Heart right ventricle (tissue), 16 donors: Measurements from ENCODE around the gene VPS8. TPM values are rescaled to one million over a fixed set of nuclear protein-coding genes. Genes with fewer than 3 reads are reported as not detected.
A peak's percentile ranks its signal among the peaks of the same experiment; 100 is the strongest.

Experiments
- ATAC-seq, 8 donors: fragments of 200-7000 bp; cut with Tn5 transposase; one replicate each; pipeline ENCODE4 v1.9.1; 2020; ENCODE audit warnings: mild to moderate bottlenecking in 8 of 8, moderate library complexity in 8 of 8, moderate number of reproducible peaks in 1 of 8
- DNase-seq, 2 donors: peaks; one replicate each; pipeline ENCODE4 v3.0.0-alpha.2; 2020
- H3K27ac ChIP-seq, 10 donors: fragments of 200-600 bp; sonication (generic) in 2 of 10; one replicate each; pipeline versions ENCODE4 v1.5.0 to v1.8.0; 2020 to 2022; ENCODE audit warnings: mild to moderate bottlenecking in 3 of 10
- H3K27me3 ChIP-seq, 7 donors: fragments of 200-600 bp; one replicate each; pipeline ENCODE4 v1.8.0; 2021 to 2022; ENCODE audit warnings: mild to moderate bottlenecking in 2 of 7
- H3K36me3 ChIP-seq, 9 donors: fragments of 200-600 bp; sonication (generic) in 1 of 9; one replicate each; pipeline versions ENCODE4 v1.5.0 to v1.8.0; 2020 to 2022; ENCODE audit warnings: mild to moderate bottlenecking in 2 of 9
- H3K4me1 ChIP-seq, 9 donors: fragments of 200-600 bp; sonication (generic) in 1 of 9; one replicate each; pipeline versions ENCODE4 v1.5.0 to v1.8.0; 2020 to 2022; ENCODE audit warnings: mild to moderate bottlenecking in 4 of 9
- H3K4me3 ChIP-seq, 10 donors: fragments of 200-600 bp; sonication (generic) in 2 of 10; one replicate each; pipeline versions ENCODE4 v1.5.0 to v1.8.0; 2020 to 2022; ENCODE audit warnings: mild to moderate bottlenecking in 7 of 10, moderate library complexity in 2 of 10
- H3K9me3 ChIP-seq, 11 donors: fragments of 200-600 bp in 10 of 11; sonication (generic) in 2 of 11; one replicate each; pipeline versions ENCODE4 v1.5.0 to v1.8.0; 2013 to 2022; ENCODE audit warnings: mild to moderate bottlenecking in 2 of 11, control low read depth in 1 of 11, moderate library complexity in 1 of 11
- WGBS, 2 donors: extraction: QIAGEN DNeasy Blood & Tissue Kit; methylation state at CpG; one replicate each; pipeline ENCODE4 v1.1.7; 2013; ENCODE audit warnings: inconsistent platforms in 1 of 2; 5-methylcytosine and 5-hydroxymethylcytosine counted together
- intact Hi-C, 10 donors: fragments of 100-400 bp; cut with DNase I; formaldehyde crosslinking; loops; one replicate each; pipeline versions ENCODE4 v1.11.1 to v1.14.2; 2022
- polyA plus RNA-seq, 2 donors: library from polyadenylated mRNA; stranded (reverse); fragments of 200-250 nt; gene quantifications; one replicate each; pipeline ENCODE4 v1.2.3, GENCODE V29; 2013
- total RNA-seq, 10 donors: library from RNA; stranded (reverse); fragmentation: NEBNext Ultra II Directional in 3 of 10; extraction: Animal tissue kit (Norgen Biotek cat#: 25700) in 3 of 10; gene quantifications; one replicate each; pipeline versions ENCODE4 v1.2.1 to v1.2.4, GENCODE V29; 2021 to 2023
- TF ChIP-seq, protein P1 (sequence below), 9 donors: fragments of 200-600 bp; sonication (generic) in 2 of 9; IDR thresholded peaks; one replicate each; pipeline versions ENCODE4 v1.5.0 to v1.8.0; 2021 to 2022; ENCODE audit warnings: antibody characterized with exemption in 9 of 9, mild to moderate bottlenecking in 5 of 9, moderate library complexity in 1 of 9
- donor health status: Arrhythmogenic right ventricular cardiomyopathy.
- donor health status: ischemic (EF 13 %, LVEDD 7.1; RV severe dilation, severe dysfunction).
- donor health status: healthy with polysubstance abuse.
- donor health status: DM: no; HTN: yes; CAD: no.
- donor health status: DM: no; HTN: no; CAD: no.
- donor health status: ischemic (EF 25% LVEDD 6.9; RV normal size, moderate dysfunction).
- donor health status: ischemic (EF 25% LVEDD 5.7; RV mildly dilated, moderate dysfunction).
- donor health status: healthy.
- donor health status: DM: yes; HTN: yes; CAD: no.
- donor health status: Ischemic cardiomyopathy.
- donor health status: ischemic (EF 35%, LVEDD 5.7; RV mildly dilated, moderate dysfunction).
- donor health status: nonischemic (EF 11% LVEDD 7.7; RV severe dilation, severe dysfunction).
- donor health status: DM: yes; HTN: yes; CAD: no.
- donor health status: PGD.
- donor health status: ischemic (EF 29% LVEDD 5.4; RV normal size, mild dysfunction).
- donor health status: nonischemic (EF 23%, LVEDD 6.1; RV moderate dilation, normal function).

The VPS8 gene
- total and polyA plus RNA-seq, 12 donors = 11.1 to 123 (median 80.6) TPM

DNA sequence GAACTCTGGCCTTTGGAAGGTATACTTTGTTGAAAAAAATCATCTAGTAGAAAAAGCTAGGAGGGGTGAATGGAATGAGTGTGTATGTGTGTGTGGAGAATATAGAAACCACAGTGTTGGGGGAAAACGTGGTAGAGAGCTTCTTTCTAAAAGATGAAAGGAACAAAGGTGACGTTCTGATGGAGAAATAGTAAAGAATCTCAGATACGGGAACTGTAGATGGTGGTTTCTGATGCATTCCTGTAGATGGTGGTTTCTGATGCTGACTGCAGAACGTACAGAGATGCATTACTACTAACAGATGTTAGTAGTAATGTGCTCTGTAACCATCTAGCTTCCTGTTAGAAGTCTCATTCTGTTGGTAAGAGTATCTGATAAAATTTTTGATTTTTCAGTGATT, 60.2 kb downstream of the VPS8 start:
- intact Hi-C loops = loop anchor here in 2 of 10 donors (5.0 to 10.0 kb wide), 2 partner anchors 305 to 343 kb away; no protein-coding TSS in a partner anchor

GRCh38 chr3:184873141-184873540, 61.2 kb downstream of the VPS8 start:
- intact Hi-C loops = loop anchor here in 2 of 10 donors (5.0 to 10.0 kb wide), 2 partner anchors 304 to 342 kb away; no protein-coding TSS in a partner anchor
- TF ChIP-seq, protein P1, sequence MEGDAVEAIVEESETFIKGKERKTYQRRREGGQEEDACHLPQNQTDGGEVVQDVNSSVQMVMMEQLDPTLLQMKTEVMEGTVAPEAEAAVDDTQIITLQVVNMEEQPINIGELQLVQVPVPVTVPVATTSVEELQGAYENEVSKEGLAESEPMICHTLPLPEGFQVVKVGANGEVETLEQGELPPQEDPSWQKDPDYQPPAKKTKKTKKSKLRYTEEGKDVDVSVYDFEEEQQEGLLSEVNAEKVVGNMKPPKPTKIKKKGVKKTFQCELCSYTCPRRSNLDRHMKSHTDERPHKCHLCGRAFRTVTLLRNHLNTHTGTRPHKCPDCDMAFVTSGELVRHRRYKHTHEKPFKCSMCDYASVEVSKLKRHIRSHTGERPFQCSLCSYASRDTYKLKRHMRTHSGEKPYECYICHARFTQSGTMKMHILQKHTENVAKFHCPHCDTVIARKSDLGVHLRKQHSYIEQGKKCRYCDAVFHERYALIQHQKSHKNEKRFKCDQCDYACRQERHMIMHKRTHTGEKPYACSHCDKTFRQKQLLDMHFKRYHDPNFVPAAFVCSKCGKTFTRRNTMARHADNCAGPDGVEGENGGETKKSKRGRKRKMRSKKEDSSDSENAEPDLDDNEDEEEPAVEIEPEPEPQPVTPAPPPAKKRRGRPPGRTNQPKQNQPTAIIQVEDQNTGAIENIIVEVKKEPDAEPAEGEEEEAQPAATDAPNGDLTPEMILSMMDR (IDR thresholded peaks at IDR 0.05) = no peak
- H3K4me1 ChIP-seq = no peaks in the 10 kb centered on the region
- H3K4me3 ChIP-seq = no peak overlapping the region
- H3K27me3 ChIP-seq = no peaks in the 10 kb centered on the region
- no peaks in the 10 kb centered on the region for H3K9me3 ChIP-seq
- peaks cover 0 to 98% (median 11%) of the 10 kb centered on the region in 9 donors for H3K36me3 ChIP-seq
- 96 to 98% methylated on average over 1 of the region's 1 CpG for WGBS, 2 donors
- ATAC-seq (no peak), DNase-seq (no peak)
- no peak overlapping the region for H3K27ac ChIP-seq

More for the DNA sequence above, 60.2 kb downstream of the VPS8 start:
- WGBS, 2 donors = 80 to 83% methylated on average over 4 of the region's 4 CpGs
- Histone ChIP-seq H3K36me3 (peaks cover 0 to 98% (median 11%) of the 10 kb centered on the region in 9 donors), H3K27me3 (no peaks in the 10 kb centered on the region), H3K9me3 (no peaks in the 10 kb centered on the region), H3K4me1 (no peaks in the 10 kb centered on the region), H3K27ac (no peak overlapping the region), H3K4me3 (no peak overlapping the region)
- DNase-seq (no peak), ATAC-seq (no peak)
- TF ChIP-seq, protein P1 (IDR thresholded peaks at IDR 0.05) = no peak

DNA sequence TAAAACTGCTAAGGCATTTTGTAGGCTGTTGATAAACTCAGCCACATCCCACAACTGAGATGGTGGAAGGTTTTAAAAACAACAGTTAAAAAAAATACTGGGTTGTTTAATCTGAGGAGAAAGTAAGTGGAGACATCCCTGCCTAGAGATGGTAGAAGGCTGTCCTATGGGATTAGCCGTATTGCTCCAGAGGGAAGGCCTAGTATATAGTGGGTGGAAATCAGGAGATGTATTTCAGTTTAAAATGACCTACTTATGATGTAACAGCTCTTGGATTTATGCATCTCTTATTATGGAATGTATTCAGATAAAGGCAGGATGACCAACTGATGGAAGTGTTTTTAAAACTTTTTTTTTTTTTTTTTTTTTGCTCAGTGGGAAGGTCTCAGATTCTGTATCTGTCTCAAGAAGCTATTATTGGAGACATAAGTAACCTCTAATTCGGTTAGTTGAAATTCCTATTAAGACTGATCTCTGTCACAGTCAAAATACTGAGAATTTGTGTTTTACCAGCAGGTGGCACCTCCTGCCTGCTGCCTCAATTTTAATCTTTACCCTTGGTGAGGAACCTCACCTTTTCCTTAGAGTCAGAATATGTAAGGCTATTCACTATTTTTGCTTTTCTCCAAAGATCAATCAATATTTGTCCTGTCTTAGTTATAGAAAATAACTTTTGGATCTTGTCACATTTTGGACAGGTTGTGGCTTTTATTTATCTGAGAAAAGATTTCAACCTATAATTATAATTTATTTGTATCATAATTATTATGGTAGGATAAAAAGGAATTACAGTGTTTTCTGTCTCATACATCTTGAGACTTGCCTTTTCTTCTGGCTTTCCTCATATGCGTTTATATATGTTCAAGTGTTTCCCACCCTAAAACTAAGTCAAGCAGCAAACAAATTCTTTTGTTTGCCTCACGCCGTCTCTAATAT, 63.0 kb downstream of the VPS8 start:
- WGBS, 2 donors = 70 to 77% methylated on average over 5 of the region's 5 CpGs
- DNase-seq (peak in 1 of 2 donors; percentile 10), ATAC-seq (peak in 2 of 8 donors; percentile 29 to 48)
- H3K36me3 ChIP-seq = peaks cover 0 to 98% (median 11%) of the 10 kb centered on the region in 9 donors
- H3K9me3 ChIP-seq = no peaks in the 10 kb centered on the region
- H3K4me3 ChIP-seq = no peak overlapping the region
- no peaks in the 10 kb centered on the region for H3K4me1 ChIP-seq
- H3K27me3 ChIP-seq = no peaks in the 10 kb centered on the region
- H3K27ac ChIP-seq = no peak overlapping the region
- TF ChIP-seq, protein P1 (IDR thresholded peaks at IDR 0.05) = peak; percentile 33 to 76 (median 60)
- intact Hi-C loops = loop anchor here in 9 of 10 donors (2.0 to 10.0 kb wide), 4 partner anchors 302 to 340 kb away; no protein-coding TSS in a partner anchor

- Histone ChIP-seq H3K9me3 (no peaks in the 10 kb centered on the region), H3K4me3 (no peak overlapping the region), H3K27me3 (no peaks in the 10 kb centered on the region), H3K36me3 (peaks cover 0 to 94% (median 0%) of the 10 kb centered on the region in 9 donors), H3K27ac (no peak overlapping the region), H3K4me1 (no peaks in the 10 kb centered on the region)
- WGBS, 2 donors = 91% methylated on average over 2 of the region's 2 CpGs
- TF ChIP-seq, protein P1 (IDR thresholded peaks at IDR 0.05) = no peak
- intact Hi-C loops = no loop called here
- DNase-seq (no peak), ATAC-seq (peak in 3 of 8 donors; percentile 50 to 64 (median 61))
These were observed 68.5 kb downstream of the VPS8 start for GRCh38 chr3:184880276-184881019.
